Left ventricle myocardium inferior (tissue), 1 donor: Measurements from ENCODE around the gene FSCN2. TPM values are rescaled to one million over a fixed set of nuclear protein-coding genes. Genes with fewer than 3 reads are reported as not detected.

Experiments
- DNase-seq: peaks from one replicate; pipeline ENCODE4 v3.0.0-alpha.2; 2020
- H3K27ac ChIP-seq: fragments of 200-600 bp; replicated peaks from 2 replicates; pipeline ENCODE4 v1.8.0; 2021
- H3K27me3 ChIP-seq: fragments of 200-600 bp; 2 replicates; pipeline ENCODE4 v1.8.0; 2021; ENCODE audit warnings: low read depth
- H3K36me3 ChIP-seq: fragments of 200-600 bp; 2 replicates; pipeline ENCODE4 v1.8.0; 2021
- H3K4me1 ChIP-seq: fragments of 200-600 bp; 2 replicates; pipeline ENCODE4 v1.8.0; 2021
- H3K4me3 ChIP-seq: fragments of 200-600 bp; 2 replicates; pipeline ENCODE4 v1.8.0; 2021; ENCODE audit warnings: mild to moderate bottlenecking, moderate library complexity
- H3K9me3 ChIP-seq: fragments of 200-600 bp; replicated peaks from 2 replicates; pipeline ENCODE4 v1.8.0; 2021
- intact Hi-C: fragments of 100-400 bp; cut with micrococcal nuclease; formaldehyde crosslinking; loops from one replicate; pipeline ENCODE4 v1.11.0; 2022
- total RNA-seq: library from RNA; stranded (reverse); fragmentation: NEBNext Ultra II Directional; extraction: Animal tissue kit (Norgen Biotek cat#: 25700); gene quantifications from one replicate; pipeline ENCODE4 v1.2.1, GENCODE V29; 2021
- TF ChIP-seq, protein P1 (sequence below): fragments of 200-600 bp; IDR thresholded peaks from 2 replicates; pipeline ENCODE4 v1.8.0; 2021; ENCODE audit warnings: antibody characterized with exemption, mild to moderate bottlenecking, borderline replicate concordance
- donor health status: DM: no; HTN: yes; CAD: no; lungs with severe emphysema.

The FSCN2 gene
- total RNA-seq, 1 donor from 2014 or later, result 0.38 TPM

DNA sequence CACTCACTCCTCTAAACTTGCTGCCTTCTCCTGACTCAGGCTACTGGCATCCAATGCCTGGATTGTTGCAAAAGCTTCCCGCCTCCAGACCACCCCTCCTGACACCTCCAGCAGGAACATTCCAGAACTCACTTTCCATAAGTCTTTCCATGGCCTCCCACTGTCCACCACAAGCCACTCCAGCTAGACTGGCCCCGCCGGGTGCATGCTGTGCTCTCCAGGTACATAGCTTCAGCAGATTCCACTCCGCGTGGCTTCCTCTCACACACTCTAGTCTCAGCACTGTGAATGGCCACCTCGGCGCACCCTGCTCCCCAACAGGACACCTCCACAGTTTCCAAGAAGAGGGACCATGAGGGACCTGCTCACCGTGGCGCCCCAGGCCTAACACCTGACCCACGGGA lies 49.9 kb downstream of the FSCN2 start:
- intact Hi-C loops, result no loop called here
- no peak for DNase-seq
- peaks cover 70% of the 10 kb centered on the region for H3K36me3 ChIP-seq
- H3K27ac ChIP-seq, result no peak overlapping the region
- no peak overlapping the region for H3K4me3 ChIP-seq
- peaks cover 48% of the 10 kb centered on the region for H3K4me1 ChIP-seq
- H3K9me3 ChIP-seq, result no peaks in the 10 kb centered on the region
- TF ChIP-seq, protein P1, sequence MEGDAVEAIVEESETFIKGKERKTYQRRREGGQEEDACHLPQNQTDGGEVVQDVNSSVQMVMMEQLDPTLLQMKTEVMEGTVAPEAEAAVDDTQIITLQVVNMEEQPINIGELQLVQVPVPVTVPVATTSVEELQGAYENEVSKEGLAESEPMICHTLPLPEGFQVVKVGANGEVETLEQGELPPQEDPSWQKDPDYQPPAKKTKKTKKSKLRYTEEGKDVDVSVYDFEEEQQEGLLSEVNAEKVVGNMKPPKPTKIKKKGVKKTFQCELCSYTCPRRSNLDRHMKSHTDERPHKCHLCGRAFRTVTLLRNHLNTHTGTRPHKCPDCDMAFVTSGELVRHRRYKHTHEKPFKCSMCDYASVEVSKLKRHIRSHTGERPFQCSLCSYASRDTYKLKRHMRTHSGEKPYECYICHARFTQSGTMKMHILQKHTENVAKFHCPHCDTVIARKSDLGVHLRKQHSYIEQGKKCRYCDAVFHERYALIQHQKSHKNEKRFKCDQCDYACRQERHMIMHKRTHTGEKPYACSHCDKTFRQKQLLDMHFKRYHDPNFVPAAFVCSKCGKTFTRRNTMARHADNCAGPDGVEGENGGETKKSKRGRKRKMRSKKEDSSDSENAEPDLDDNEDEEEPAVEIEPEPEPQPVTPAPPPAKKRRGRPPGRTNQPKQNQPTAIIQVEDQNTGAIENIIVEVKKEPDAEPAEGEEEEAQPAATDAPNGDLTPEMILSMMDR, result no peak
- no peaks in the 10 kb centered on the region for H3K27me3 ChIP-seq

DNA sequence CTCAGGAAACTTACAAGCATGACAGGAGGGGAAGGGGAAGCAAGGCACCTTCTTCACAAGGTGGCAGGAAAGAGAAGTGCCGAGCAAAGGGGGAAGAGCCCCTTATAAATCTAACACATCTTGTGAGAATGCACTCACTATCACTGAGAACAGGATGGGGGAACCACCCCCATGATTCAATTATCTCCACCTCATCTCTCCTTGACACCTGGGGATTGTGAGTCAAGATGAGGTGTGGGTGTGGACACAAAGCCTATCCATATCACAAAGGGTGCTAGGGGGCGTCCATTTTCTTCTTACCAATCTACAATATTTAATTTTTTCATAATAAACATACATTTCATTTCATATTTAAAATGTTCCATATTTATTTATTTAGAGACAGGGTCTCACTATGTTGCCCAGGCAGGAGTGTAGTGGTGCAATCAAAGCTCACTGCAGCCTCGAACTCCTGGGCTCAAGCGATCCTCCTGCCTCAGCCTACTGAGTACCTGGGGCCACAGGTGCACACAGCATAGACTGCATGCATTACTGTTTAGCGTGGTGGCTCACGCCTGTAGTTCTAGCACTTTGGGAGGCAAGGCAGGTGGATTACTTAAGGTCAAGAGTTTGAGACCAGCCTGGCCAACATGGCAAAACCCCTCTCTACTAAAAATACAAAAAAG lies 50.5 kb downstream of the FSCN2 start:
- Histone ChIP-seq H3K27ac (no peak overlapping the region), H3K9me3 (no peaks in the 10 kb centered on the region), H3K36me3 (peaks cover 70% of the 10 kb centered on the region), H3K27me3 (no peaks in the 10 kb centered on the region), H3K4me1 (peaks cover 48% of the 10 kb centered on the region), H3K4me3 (no peak overlapping the region)
- DNase-seq, result no peak
- intact Hi-C loops, result no loop called here
- TF ChIP-seq, protein P1, result no peak

DNA sequence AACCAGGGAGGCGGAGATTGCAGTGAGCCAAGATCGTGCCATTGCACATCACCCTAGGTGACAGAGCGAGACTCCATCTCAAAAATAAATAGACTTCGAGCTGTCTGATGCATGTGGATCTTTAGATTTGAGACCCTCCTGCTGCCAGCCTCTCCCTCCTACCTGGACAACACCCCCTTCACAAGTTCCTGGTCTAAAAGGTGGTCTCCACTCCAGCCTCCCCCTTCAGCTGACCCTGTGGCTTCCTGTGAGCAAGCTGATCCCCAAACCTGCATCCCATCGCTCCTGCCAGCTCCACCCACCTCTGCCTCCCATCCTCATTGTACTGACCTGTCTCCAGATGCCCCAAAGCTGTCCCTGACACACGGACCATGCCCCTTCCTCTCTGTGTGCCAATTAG lies 51.1 kb downstream of the FSCN2 start:
- no peak for DNase-seq
- Histone ChIP-seq H3K36me3 (peaks cover 71% of the 10 kb centered on the region), H3K4me3 (no peak overlapping the region)

DNA sequence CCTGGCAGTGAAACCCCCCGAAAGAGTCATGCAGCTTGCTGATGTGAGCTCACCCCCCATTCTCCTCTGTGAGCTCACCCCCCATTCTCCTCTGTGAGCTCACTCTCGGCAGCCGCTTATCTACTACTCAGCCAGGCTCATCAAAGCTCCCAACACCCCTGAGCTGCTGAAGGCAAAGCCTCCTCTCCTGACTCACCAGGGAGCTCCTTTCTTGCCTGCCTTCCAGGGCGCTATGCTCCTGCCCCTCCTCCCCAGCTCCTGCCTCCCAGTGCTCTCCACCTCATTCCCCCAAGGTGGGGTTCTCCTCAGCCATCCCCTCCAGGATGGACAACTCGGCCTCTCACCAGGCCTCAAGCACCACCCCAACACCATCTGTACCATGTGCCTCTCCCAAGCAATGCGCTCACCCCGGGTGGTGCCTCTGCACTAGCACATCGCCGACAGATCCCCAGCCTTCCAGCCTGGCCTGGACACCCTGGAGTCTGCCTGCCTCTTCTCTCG lies 51.7 kb downstream of the FSCN2 start:
- intact Hi-C loops, result no loop called here
- Histone ChIP-seq H3K9me3 (no peaks in the 10 kb centered on the region), H3K27me3 (no peaks in the 10 kb centered on the region), H3K27ac (no peak overlapping the region), H3K36me3 (peaks cover 76% of the 10 kb centered on the region), H3K4me1 (peaks cover 48% of the 10 kb centered on the region), H3K4me3 (no peak overlapping the region)
- DNase-seq, result no peak
- TF ChIP-seq, protein P1, result no peak

More for the DNA sequence above, 51.1 kb downstream of the FSCN2 start:
- H3K27ac ChIP-seq, result no peak overlapping the region
- H3K4me1 ChIP-seq, result peaks cover 48% of the 10 kb centered on the region
- TF ChIP-seq, protein P1, result no peak
- intact Hi-C loops, result no loop called here
- H3K27me3 ChIP-seq, result no peaks in the 10 kb centered on the region
- H3K9me3 ChIP-seq, result no peaks in the 10 kb centered on the region

DNA sequence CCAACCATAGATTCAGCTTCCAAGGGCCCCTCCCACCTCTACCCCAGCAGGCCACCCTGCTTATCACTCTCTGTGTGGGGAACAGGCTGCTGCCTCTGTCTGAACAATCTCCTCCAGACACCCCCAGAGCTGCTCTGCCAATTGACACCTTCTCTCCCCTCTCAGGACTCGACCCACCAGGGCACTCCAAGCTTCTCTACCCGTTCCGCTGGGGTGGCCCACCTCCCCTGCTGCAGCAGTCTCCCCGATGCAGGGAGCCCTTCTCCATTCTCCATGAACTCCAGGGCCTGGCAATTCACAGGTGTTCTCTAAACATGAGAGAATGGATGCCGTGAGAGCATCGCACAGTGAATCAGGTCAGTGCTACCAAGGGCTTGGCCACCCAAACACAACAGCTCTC lies 52.3 kb downstream of the FSCN2 start:
- Histone ChIP-seq H3K4me3 (no peak overlapping the region), H3K9me3 (no peaks in the 10 kb centered on the region), H3K27ac (no peak overlapping the region), H3K27me3 (no peaks in the 10 kb centered on the region), H3K4me1 (peaks cover 48% of the 10 kb centered on the region), H3K36me3 (peaks cover 77% of the 10 kb centered on the region)
- TF ChIP-seq, protein P1, result no peak
- DNase-seq, result no peak
- intact Hi-C loops, result no loop called here
